Cardiac muscle cell (in vitro differentiated cells and primary cell): ENCODE measurements around the gene SMC1B. TPM values are rescaled to one million over a fixed set of nuclear protein-coding genes. Genes with fewer than 3 reads are reported as not detected.

ENCODE experiments used
- DNase-seq, 2 donors: peaks; one replicate each; pipeline versions ENCODE4 v3.0.0 to v3.0.0-alpha.2; 2010 to 2017; ENCODE audit warnings: low read depth in 1 of 2, low spot score in 1 of 2
- H3K27ac ChIP-seq: fragments of 200-600 bp; sonication (generic); 2 replicates; pipeline ENCODE4 v1.5.1; 2016
- H3K27me3 ChIP-seq: fragments of 200-600 bp; sonication (generic); 2 replicates; pipeline ENCODE4 v1.6.0; 2016; ENCODE audit warnings: control low read depth
- H3K36me3 ChIP-seq: fragments of 200-600 bp; sonication (generic); 2 replicates; pipeline ENCODE4 v1.5.1; 2016; ENCODE audit warnings: control low read depth
- H3K4me1 ChIP-seq: fragments of 200-600 bp; sonication (generic); 2 replicates; pipeline ENCODE4 v1.8.1; 2017; ENCODE audit warnings: low read depth, mild to moderate bottlenecking, mixed run types
- H3K4me3 ChIP-seq: fragments of 200-600 bp; sonication (generic); 2 replicates; pipeline ENCODE4 v1.5.1; 2016; ENCODE audit warnings: mild to moderate bottlenecking
- H3K9me3 ChIP-seq: fragments of 200-600 bp; sonication (generic); 2 replicates; pipeline ENCODE4 v1.5.1; 2017; ENCODE audit warnings: low read depth, mild to moderate bottlenecking, control low read depth
- CTCF ChIP-seq: IDR thresholded peaks from 2 replicates; pipeline ENCODE4 v1.5.1; 2012; ENCODE audit warnings: low read depth, mild to moderate bottlenecking, low read length
- polyA plus RNA-seq: library from polyadenylated mRNA; unstranded; fragments of >200 nt; fragmentation: Nextera tagmentation; extraction: Ambion mirVana; gene quantifications from 2 replicates; pipeline ENCODE4 v1.2.1, GENCODE V29; 2016
- total RNA-seq: library from RNA; depleted of rRNA; stranded (reverse); fragments of >200 nt; gene quantifications from 2 replicates; pipeline ENCODE4 v1.2.3, GENCODE V29; 2016

The SMC1B gene
- total and polyA plus RNA-seq, 2 experiments from 2014 or later: 0.15 TPM; not detected in 1

- peaks cover 6% of the 10 kb centered on the region for H3K4me1 ChIP-seq
- H3K36me3 ChIP-seq: no peaks in the 10 kb centered on the region
- no peaks in the 10 kb centered on the region for H3K9me3 ChIP-seq
- H3K27me3 ChIP-seq: no peaks in the 10 kb centered on the region
- no peak for DNase-seq
- TF ChIP-seq CTCF: no peak
- no peak overlapping the region for H3K4me3 ChIP-seq
- H3K27ac ChIP-seq: no peak overlapping the region
Measured at GRCh38 chr22:45430871-45431270, 17.5 kb upstream of the SMC1B start.

- DNase-seq: no peak
Measured at GRCh38 chr22:45429981-45430775, 16.8 kb upstream of the SMC1B start.

GRCh38 chr22:45429424-45429823, 16.0 kb upstream of the SMC1B start:
- no peaks in the 10 kb centered on the region for H3K27me3 ChIP-seq
- H3K4me3 ChIP-seq: no peak overlapping the region
- DNase-seq: no peak
- no peaks in the 10 kb centered on the region for H3K4me1 ChIP-seq
- H3K27ac ChIP-seq: no peak overlapping the region
- no peak for TF ChIP-seq CTCF
- H3K9me3 ChIP-seq: no peaks in the 10 kb centered on the region
- H3K36me3 ChIP-seq: no peaks in the 10 kb centered on the region

More at GRCh38 chr22:45429981-45430775, 16.8 kb upstream of the SMC1B start:
- Histone ChIP-seq H3K27me3 (no peaks in the 10 kb centered on the region), H3K4me1 (peaks cover 2% of the 10 kb centered on the region), H3K36me3 (no peaks in the 10 kb centered on the region), H3K27ac (no peak overlapping the region), H3K9me3 (no peaks in the 10 kb centered on the region), H3K4me3 (no peak overlapping the region)
- no peak for TF ChIP-seq CTCF

GRCh38 chr22:45428391-45429385, 15.3 kb upstream of the SMC1B start:
- H3K9me3 ChIP-seq: no peaks in the 10 kb centered on the region
- H3K4me1 ChIP-seq: no peaks in the 10 kb centered on the region
- no peak for TF ChIP-seq CTCF
- no peak overlapping the region for H3K27ac ChIP-seq
- H3K27me3 ChIP-seq: no peaks in the 10 kb centered on the region
- no peak overlapping the region for H3K4me3 ChIP-seq
- DNase-seq: no peak
- H3K36me3 ChIP-seq: no peaks in the 10 kb centered on the region

- Histone ChIP-seq H3K36me3 (no peaks in the 10 kb centered on the region), H3K4me1 (no peaks in the 10 kb centered on the region), H3K27me3 (no peaks in the 10 kb centered on the region), H3K4me3 (no peak overlapping the region), H3K27ac (no peak overlapping the region), H3K9me3 (no peaks in the 10 kb centered on the region)
- no peak for TF ChIP-seq CTCF
- no peak for DNase-seq
Measured at GRCh38 chr22:45427114-45427513, 13.7 kb upstream of the SMC1B start.
